Activated T-cell treated with anti-CD3 and anti-CD28 coated beads, Interleukin-2, amount 50 U/mL, for 72 hours (primary cell): Measurements from ENCODE around the gene NPHP4. TPM values are rescaled to one million over a fixed set of nuclear protein-coding genes. Genes with fewer than 3 reads are reported as not detected.

Experiments used
- ATAC-seq, 2 donors: fragments of 150-1000 bp; cut with Tn5 transposase; replicated peaks in 1 of 2; 2 replicates each; pipeline ENCODE4 v1.10.0; 2021; ENCODE audit warnings: moderate library complexity in 2 of 2, mild to moderate bottlenecking in 1 of 2
- DNase-seq, 2 donors: peaks; one replicate each; pipeline ENCODE4 v3.0.0; 2021 to 2022; ENCODE audit warnings: mixed read lengths in 1 of 2
- H3K27ac Mint-ChIP-seq: one replicate; pipeline ENCODE4 v1.8.0; 2022; ENCODE audit warnings: mild to moderate bottlenecking, moderate library complexity, mixed read lengths
- H3K27me3 Mint-ChIP-seq: one replicate; pipeline ENCODE4 v1.8.0; 2022; ENCODE audit warnings: low read depth, mixed read lengths
- H3K36me3 Mint-ChIP-seq, 2 donors: one replicate each; pipeline ENCODE4 v1.8.0; 2022; ENCODE audit warnings: mixed read lengths in 2 of 2, mild to moderate bottlenecking in 1 of 2; ENCODE audit not compliant: insufficient read depth in 2 of 2
- H3K4me1 Mint-ChIP-seq: one replicate; pipeline ENCODE4 v1.8.0; 2022; ENCODE audit warnings: low read depth, mixed read lengths
- H3K4me3 Mint-ChIP-seq, 2 donors: one replicate each; pipeline ENCODE4 v1.8.0; 2022; ENCODE audit warnings: mild to moderate bottlenecking in 2 of 2, mixed read lengths in 2 of 2, moderate library complexity in 2 of 2
- H3K9me3 Mint-ChIP-seq, 2 donors: one replicate each; pipeline ENCODE4 v1.8.0; 2022; ENCODE audit warnings: mixed read lengths in 2 of 2
- total RNA-seq, 2 donors: library from RNA; stranded (reverse); gene quantifications; one replicate each; pipeline ENCODE4 v1.2.3, GENCODE V29; 2022

NPHP4 gene
- total RNA-seq, 2 donors from 2014 or later = 12.3 to 14.5 TPM

- no peak overlapping the region for H3K27ac Mint-ChIP-seq
Measured at GRCh38 chr1:6006882-6007281, 14.7 kb upstream of the NPHP4 start.

GRCh38 chr1:6005276-6005917 lies 13.2 kb upstream of the NPHP4 start:
- no peaks in the 10 kb centered on the region for H3K9me3 Mint-ChIP-seq
- no peak for ATAC-seq

More at GRCh38 chr1:6006882-6007281, 14.7 kb upstream of the NPHP4 start:
- no peak overlapping the region for H3K4me3 Mint-ChIP-seq
- no peaks in the 10 kb centered on the region for H3K27me3 Mint-ChIP-seq
- DNase-seq (no peak), ATAC-seq (peak in 1 of 2 donors; percentile 10)
- H3K9me3 Mint-ChIP-seq = no peaks in the 10 kb centered on the region
- no peaks in the 10 kb centered on the region for H3K36me3 Mint-ChIP-seq
- peaks cover 20% of the 10 kb centered on the region for H3K4me1 Mint-ChIP-seq

DNA sequence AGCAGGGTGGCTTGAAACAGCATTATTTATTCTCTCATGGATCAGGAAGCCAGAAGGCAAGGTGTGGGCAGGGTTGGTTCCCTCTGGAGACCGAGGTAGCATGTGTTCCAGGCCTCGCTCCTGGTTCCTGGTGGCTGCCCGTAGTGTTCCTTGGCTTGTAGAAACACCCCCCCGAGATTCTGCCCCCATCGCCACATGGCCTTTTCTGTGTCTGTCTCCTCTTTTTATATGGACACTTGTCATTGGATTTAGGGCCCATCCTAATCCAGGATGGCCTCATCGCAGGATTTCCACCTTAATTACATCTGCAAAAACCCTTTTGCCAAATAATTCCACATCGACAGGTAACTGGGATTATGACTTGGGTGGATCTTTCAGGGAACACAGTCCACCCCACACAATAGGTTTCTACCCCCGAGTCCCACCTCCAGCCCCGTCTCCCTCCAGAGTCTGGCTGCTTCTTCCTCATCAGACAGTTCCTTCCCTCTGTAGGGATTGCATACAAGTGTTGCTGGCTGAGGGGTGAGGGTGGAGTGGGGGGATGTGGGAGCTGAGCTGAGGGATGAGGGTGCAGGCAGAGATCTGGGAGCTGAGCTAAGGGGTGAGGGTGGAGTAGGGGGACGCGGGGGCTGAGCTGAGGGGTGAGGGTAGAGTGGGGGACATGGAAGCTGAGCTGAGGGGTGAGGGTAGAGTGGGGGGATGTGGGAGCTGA lies 12.3 kb upstream of the NPHP4 start:
- DNase-seq (no peak), ATAC-seq (no peak)
- Mint-ChIP-seq H3K4me1 (peaks cover 6% of the 10 kb centered on the region), H3K27me3 (no peaks in the 10 kb centered on the region), H3K9me3 (no peaks in the 10 kb centered on the region), H3K4me3 (no peak overlapping the region), H3K27ac (no peak overlapping the region), H3K36me3 (no peaks in the 10 kb centered on the region)

More at GRCh38 chr1:6005276-6005917, 13.2 kb upstream of the NPHP4 start:
- Mint-ChIP-seq H3K4me1 (peaks cover 10% of the 10 kb centered on the region), H3K36me3 (no peaks in the 10 kb centered on the region), H3K27ac (no peak overlapping the region), H3K27me3 (no peaks in the 10 kb centered on the region), H3K4me3 (no peak overlapping the region)
- no peak for DNase-seq

DNA sequence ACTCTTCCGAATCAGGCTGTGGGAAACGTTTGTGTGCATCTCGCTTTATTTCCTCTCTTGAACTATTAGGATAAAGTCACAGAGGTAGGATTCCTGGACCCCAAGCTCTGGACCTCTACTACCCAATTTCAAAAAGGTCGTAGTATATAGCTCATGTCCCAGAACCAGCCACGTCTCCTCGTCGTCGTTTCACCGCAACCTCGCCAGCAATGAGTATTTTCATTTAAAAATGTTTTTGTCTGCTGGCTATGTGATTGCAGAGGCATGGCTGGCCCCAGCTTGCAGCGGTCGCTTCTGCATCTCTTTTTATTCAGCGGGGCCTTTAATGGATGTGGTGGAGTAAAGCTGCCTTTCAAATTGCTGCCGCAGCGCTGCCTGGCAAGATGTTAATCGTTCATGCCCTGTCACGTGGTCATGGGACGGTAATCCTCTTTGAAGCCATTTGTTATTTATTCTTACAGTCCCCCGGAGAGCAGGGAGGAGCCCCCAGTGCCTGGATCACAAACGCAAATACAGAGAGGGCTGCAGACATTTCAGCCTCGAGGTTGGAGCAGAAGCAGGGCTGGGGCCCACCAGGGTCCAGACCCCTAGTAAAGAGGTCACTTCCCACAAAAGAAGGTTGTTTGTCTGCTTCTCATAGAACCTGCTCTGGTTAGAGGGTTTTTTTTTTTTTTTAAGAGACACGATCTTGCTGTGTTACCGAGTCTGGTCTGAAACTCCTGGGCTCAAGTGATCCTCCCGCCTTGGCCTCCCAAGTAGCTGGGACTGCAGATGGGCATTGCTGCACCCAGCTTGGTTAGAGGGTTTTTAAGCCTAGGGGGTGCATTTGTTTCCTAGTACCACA lies 11.6 kb upstream of the NPHP4 start:
- peaks cover 4% of the 10 kb centered on the region for H3K4me1 Mint-ChIP-seq
- no peak overlapping the region for H3K27ac Mint-ChIP-seq
- ATAC-seq (no peak), DNase-seq (no peak)
- H3K4me3 Mint-ChIP-seq = no peak overlapping the region
- H3K36me3 Mint-ChIP-seq = no peaks in the 10 kb centered on the region
- no peaks in the 10 kb centered on the region for H3K9me3 Mint-ChIP-seq
- no peaks in the 10 kb centered on the region for H3K27me3 Mint-ChIP-seq

GRCh38 chr1:6002714-6003501 lies 10.7 kb upstream of the NPHP4 start:
- no peaks in the 10 kb centered on the region for H3K27me3 Mint-ChIP-seq
- no peak for ATAC-seq
- H3K4me1 Mint-ChIP-seq = peaks cover 4% of the 10 kb centered on the region
- H3K4me3 Mint-ChIP-seq = no peak overlapping the region
- no peak overlapping the region for H3K27ac Mint-ChIP-seq
- no peaks in the 10 kb centered on the region for H3K9me3 Mint-ChIP-seq
- no peak for DNase-seq
- no peaks in the 10 kb centered on the region for H3K36me3 Mint-ChIP-seq

DNA sequence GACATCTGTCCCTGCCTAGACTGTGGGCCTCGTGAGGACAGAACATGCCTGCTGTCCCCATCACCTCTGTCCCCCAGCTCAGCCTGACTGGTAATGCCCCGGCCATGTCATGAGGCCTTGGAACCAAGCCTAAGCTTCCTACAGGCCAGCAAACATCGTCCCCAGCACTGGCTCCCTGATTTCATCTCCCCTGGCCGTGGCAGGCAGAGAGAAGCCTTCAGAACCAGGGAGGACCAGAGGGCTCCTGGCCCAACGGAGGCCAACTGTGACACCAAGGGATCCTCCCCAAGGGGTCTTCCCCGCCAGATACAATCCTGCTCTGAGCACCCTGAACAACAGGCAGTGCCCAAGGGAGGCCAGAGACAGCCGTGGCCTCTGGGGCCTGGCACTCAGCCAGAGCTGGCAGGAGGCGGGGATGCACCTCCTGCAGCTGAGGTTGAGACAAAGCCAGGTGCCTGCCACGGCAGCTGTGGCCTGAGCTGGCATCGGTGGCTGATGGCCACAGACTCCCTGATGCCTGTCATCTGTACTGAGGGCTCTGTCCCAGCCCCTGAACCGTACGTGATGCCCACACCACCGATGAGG lies 9.9 kb upstream of the NPHP4 start:
- Mint-ChIP-seq H3K4me1 (no peaks in the 10 kb centered on the region), H3K9me3 (no peaks in the 10 kb centered on the region), H3K36me3 (no peaks in the 10 kb centered on the region), H3K27me3 (no peaks in the 10 kb centered on the region), H3K4me3 (no peak overlapping the region), H3K27ac (no peak overlapping the region)
- ATAC-seq (no peak), DNase-seq (peak in 1 of 2 donors; percentile 19)

DNA sequence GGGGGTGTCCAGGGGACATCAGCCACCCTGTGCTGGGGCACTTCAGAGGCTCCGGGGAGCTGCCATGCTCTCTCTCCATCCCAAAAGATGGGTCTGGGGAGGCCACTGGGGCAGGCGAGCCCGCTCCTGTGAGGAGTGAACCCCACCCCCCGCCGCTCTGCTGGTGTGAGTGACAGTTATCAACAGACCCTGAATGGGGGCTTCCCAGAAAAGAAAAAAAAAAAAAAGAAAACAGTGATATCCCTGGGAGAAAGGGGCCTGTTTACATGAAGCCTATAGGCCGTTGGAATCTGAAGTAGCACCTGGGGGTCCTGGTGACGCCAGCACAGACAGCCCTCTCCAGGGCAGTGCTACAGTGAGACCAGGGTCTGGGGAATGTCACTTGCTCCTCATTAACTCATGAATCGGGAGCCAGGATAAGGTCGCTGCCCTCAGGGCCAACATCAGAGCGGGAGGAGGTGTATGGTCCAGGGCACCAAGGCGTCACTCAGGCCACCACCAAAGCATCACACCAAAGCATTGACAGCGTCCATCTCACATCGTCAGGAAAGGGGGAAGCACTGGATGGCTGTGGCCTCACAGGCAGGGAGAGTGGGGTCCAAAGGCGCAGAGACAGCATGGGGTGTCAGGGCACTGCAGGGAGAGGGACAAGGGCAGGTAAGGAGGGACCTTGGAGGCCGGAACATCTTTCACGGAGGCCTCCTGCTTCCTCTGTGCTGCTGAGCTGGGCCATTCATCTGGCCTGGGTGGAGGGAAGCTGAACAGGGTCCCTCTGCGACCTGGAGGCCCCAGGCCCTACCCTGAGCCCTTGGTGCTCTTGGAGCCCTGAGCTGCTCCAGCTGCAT lies 8.4 kb upstream of the NPHP4 start:
- Mint-ChIP-seq H3K4me1 (no peaks in the 10 kb centered on the region), H3K9me3 (no peaks in the 10 kb centered on the region), H3K27me3 (no peaks in the 10 kb centered on the region), H3K4me3 (no peak overlapping the region), H3K27ac (no peak overlapping the region), H3K36me3 (no peaks in the 10 kb centered on the region)
- no peak for DNase-seq
- no peak for ATAC-seq

GRCh38 chr1:5999711-6000443 lies 7.7 kb upstream of the NPHP4 start:
- no peak overlapping the region for H3K4me3 Mint-ChIP-seq
- no peak overlapping the region for H3K27ac Mint-ChIP-seq

GRCh38 chr1:5998906-5999301 lies 6.7 kb upstream of the NPHP4 start:
- Mint-ChIP-seq H3K27me3 (no peaks in the 10 kb centered on the region), H3K36me3 (no peaks in the 10 kb centered on the region), H3K27ac (no peak overlapping the region), H3K9me3 (no peaks in the 10 kb centered on the region), H3K4me1 (peaks cover 14% of the 10 kb centered on the region), H3K4me3 (no peak overlapping the region)
- ATAC-seq = no peak
- no peak for DNase-seq

More at GRCh38 chr1:5999711-6000443, 7.7 kb upstream of the NPHP4 start:
- DNase-seq (no peak), ATAC-seq (no peak)
- no peaks in the 10 kb centered on the region for H3K36me3 Mint-ChIP-seq
- no peaks in the 10 kb centered on the region for H3K27me3 Mint-ChIP-seq
- no peaks in the 10 kb centered on the region for H3K9me3 Mint-ChIP-seq
- H3K4me1 Mint-ChIP-seq = peaks cover 5% of the 10 kb centered on the region

GRCh38 chr1:5998051-5998905 lies 6.1 kb upstream of the NPHP4 start:
- H3K27me3 Mint-ChIP-seq = no peaks in the 10 kb centered on the region
- ATAC-seq = no peak
- H3K4me1 Mint-ChIP-seq = peaks cover 19% of the 10 kb centered on the region
- DNase-seq = no peak
- no peaks in the 10 kb centered on the region for H3K9me3 Mint-ChIP-seq
- no peak overlapping the region for H3K4me3 Mint-ChIP-seq
- no peak overlapping the region for H3K27ac Mint-ChIP-seq
- peaks cover 0 to 3% of the 10 kb centered on the region in 2 donors for H3K36me3 Mint-ChIP-seq

- ATAC-seq (no peak), DNase-seq (no peak)
- Mint-ChIP-seq H3K9me3 (no peaks in the 10 kb centered on the region), H3K36me3 (peaks cover 0 to 4% of the 10 kb centered on the region in 2 donors), H3K27ac (no peak overlapping the region), H3K4me1 (peaks cover 19% of the 10 kb centered on the region), H3K4me3 (no peak overlapping the region), H3K27me3 (no peaks in the 10 kb centered on the region)
Measured at GRCh38 chr1:5997316-5997715, 5.1 kb upstream of the NPHP4 start.
